HepG2 (cell line): ENCODE data around the gene GDPD5. TPM values are rescaled to one million over a fixed set of nuclear protein-coding genes. Genes with fewer than 3 reads are reported as not detected.

Experiments
- ATAC-seq: fragments of 200-7000 bp; cut with Tn5 transposase; 3 replicates; pipeline ENCODE4 v1.9.1; 2020; ENCODE audit warnings: mild to moderate bottlenecking, moderate library complexity
- BruUV-seq: library from RNA; stranded (reverse); fragments of 400-500 nt; replicated peaks from 2 replicates; lab custom pipeline; 2021; lab: Mats Ljungman, UMichigan
- CTCF ChIA-PET: fragments of 300-600 bp; formaldehyde crosslinking; extraction: SDS; loops from one replicate; lab custom pipeline; 2021; ENCODE audit warnings: low total read pairs, inconsistent platforms, low intra/inter-chr PET ratio; lab: Yijun Ruan, JAX
- POLR2A ChIA-PET: fragments of 350-600 bp; sonication (Branson Sonifier 250); formaldehyde crosslinking; loops from one replicate; lab custom pipeline; 2020; ENCODE audit warnings: antibody characterized with exemption, inconsistent platforms; lab: Yijun Ruan, JAX
- DNase-seq: peaks from one replicate; pipeline ENCODE4 v3.0.0-alpha.2; 2015; ENCODE audit warnings: low spot score
- FAIRE-seq: peaks from 3 replicates; lab custom pipeline; 2011; peaks lifted over from hg19 to GRCh38; lab: Jason Lieb, UNC
- H2AFZ ChIP-seq: one replicate; pipeline ENCODE4 v1.6.1; 2011; ENCODE audit warnings: low read length, inconsistent platforms
- H3K27ac ChIP-seq: fragments of 300-600 bp; 3 replicates; pipeline ENCODE4 v1.8.0; 2011; ENCODE audit warnings: mixed run types, mild to moderate bottlenecking, mixed read lengths, low read length, inconsistent platforms; ENCODE audit not compliant: insufficient read depth; ENCODE audit errors: extremely low read length
- H3K27me3 ChIP-seq, 2 experiments: fragments of 200-600 bp in 1 of 2; 2 replicates in 1 of 2; 3 replicates in 1 of 2; pipeline versions ENCODE4 v1.6.0 to v1.8.0; 2011; ENCODE audit warnings: low read length in 2 of 2, mild to moderate bottlenecking in 2 of 2, moderate library complexity in 2 of 2, inconsistent platforms in 1 of 2; ENCODE audit not compliant: insufficient read depth in 2 of 2, control insufficient read depth in 1 of 2
- H3K36me3 ChIP-seq, 2 experiments: fragments of 200-600 bp in 1 of 2; replicated peaks in 1 of 2; 2 replicates in 1 of 2; 3 replicates in 1 of 2; pipeline versions ENCODE4 v1.5.1 to v1.8.0; 2011; ENCODE audit warnings: low read length in 2 of 2, inconsistent platforms in 1 of 2; ENCODE audit not compliant: insufficient read depth in 2 of 2, control insufficient read depth in 1 of 2
- H3K4me1 ChIP-seq: 2 replicates; pipeline ENCODE4 v1.5.1; 2012; ENCODE audit warnings: low read length, inconsistent platforms; ENCODE audit not compliant: insufficient read depth
- H3K4me2 ChIP-seq: 2 replicates; pipeline ENCODE4 v1.6.0; 2011; ENCODE audit warnings: low read depth, low read length, inconsistent platforms
- H3K4me3 ChIP-seq, 3 experiments: fragments of 200-600 bp in 1 of 3; sonication (generic), shearing (Covaris generic) in 1 of 3; replicated peaks in 1 of 3; 2 replicates each; pipeline ENCODE4 v1.5.1; 2011 to 2016; ENCODE audit warnings: low read length in 3 of 3, inconsistent platforms in 2 of 3, low read depth in 2 of 3, mild to moderate bottlenecking in 2 of 3, control low read depth in 1 of 3, mixed read lengths in 1 of 3; ENCODE audit not compliant: insufficient read depth in 1 of 3
- H3K79me2 ChIP-seq: one replicate; pipeline ENCODE4 v1.6.1; 2011; ENCODE audit warnings: low read length, inconsistent platforms; ENCODE audit not compliant: insufficient read depth
- H3K9ac ChIP-seq: 2 replicates; pipeline ENCODE4 v1.6.0; 2011; ENCODE audit warnings: mild to moderate bottlenecking, low read depth, low read length, inconsistent platforms; ENCODE audit not compliant: insufficient read depth
- H3K9me3 ChIP-seq: 2 replicates; pipeline ENCODE4 v1.5.1; 2012; ENCODE audit warnings: mild to moderate bottlenecking, low read length
- H4K20me1 ChIP-seq: 2 replicates; pipeline ENCODE4 v1.6.0; 2011; ENCODE audit warnings: inconsistent platforms, mild to moderate bottlenecking, low read length, moderate library complexity; ENCODE audit not compliant: insufficient read depth
- AGO2 ChIP-seq: fragments of 200-400 bp; formaldehyde crosslinking; optimal IDR thresholded peaks from 2 replicates; pipeline ENCODE3; 2017; ENCODE audit warnings: mild to moderate bottlenecking, low read depth, low read length, moderate library complexity
- AHDC1 ChIP-seq: sonication (generic); formaldehyde crosslinking; IDR thresholded peaks from 2 replicates; pipeline ENCODE4 v1.5.1; 2020; ENCODE audit warnings: mild to moderate bottlenecking, missing genetic modification reagents, borderline replicate concordance
- AKAP8 ChIP-seq: sonication (generic); formaldehyde crosslinking; IDR thresholded peaks from 2 replicates; pipeline ENCODE4 v1.5.1; 2020; ENCODE audit warnings: mild to moderate bottlenecking, missing genetic modification reagents
- CENPT ChIP-seq: sonication (generic); formaldehyde crosslinking; IDR thresholded peaks from 2 replicates; pipeline ENCODE4 v1.8.0; 2022; ENCODE audit warnings: low read depth, mild to moderate bottlenecking, moderate library complexity, missing genetic modification reagents
- HOXA9 ChIP-seq: sonication (generic); formaldehyde crosslinking; IDR thresholded peaks from 2 replicates; pipeline ENCODE4 v1.8.1; 2022; ENCODE audit warnings: missing genetic modification reagents, mild to moderate bottlenecking, moderate library complexity, borderline replicate concordance
- KDM5B ChIP-seq: sonication (generic); formaldehyde crosslinking; IDR thresholded peaks from 2 replicates; pipeline ENCODE4 v1.4.0; 2020; ENCODE audit warnings: missing genetic modification reagents, mild to moderate bottlenecking, borderline replicate concordance
- MTA1 ChIP-seq: sonication (generic); formaldehyde crosslinking; IDR thresholded peaks from 2 replicates; pipeline ENCODE4 v1.4.0; 2020; ENCODE audit warnings: missing genetic modification reagents, mild to moderate bottlenecking, borderline replicate concordance
- RBFOX2 ChIP-seq: fragments of 200-400 bp; formaldehyde crosslinking; IDR thresholded peaks from 2 replicates; pipeline ENCODE4 v1.6.1; 2017; ENCODE audit warnings: low read depth, mild to moderate bottlenecking, low read length
- TIGD3 ChIP-seq: sonication (generic); formaldehyde crosslinking; IDR thresholded peaks from 2 replicates; pipeline ENCODE4 v1.5.1; 2020; ENCODE audit warnings: mild to moderate bottlenecking, missing genetic modification reagents, borderline replicate concordance
- ZBTB38 ChIP-seq: sonication (generic); formaldehyde crosslinking; IDR thresholded peaks from 2 replicates; pipeline ENCODE4 v1.5.1; 2020; ENCODE audit warnings: mild to moderate bottlenecking, missing genetic modification reagents
- ZC3H13 ChIP-seq: sonication (generic); formaldehyde crosslinking; IDR thresholded peaks from 2 replicates; pipeline ENCODE4 v1.8.1; 2023; ENCODE audit warnings: mild to moderate bottlenecking, missing genetic modification reagents, moderate library complexity
- ZNF253 ChIP-seq: sonication (generic); formaldehyde crosslinking; IDR thresholded peaks from 2 replicates; pipeline ENCODE4 v1.8.0; 2022; ENCODE audit warnings: mild to moderate bottlenecking, missing genetic modification reagents, borderline replicate concordance
- ZNF333 ChIP-seq: sonication (generic); formaldehyde crosslinking; IDR thresholded peaks from 2 replicates; pipeline ENCODE4 v1.4.0; 2020; ENCODE audit warnings: mild to moderate bottlenecking, missing genetic modification reagents, borderline replicate concordance
- WGBS: methylation state at CpG from one replicate; pipeline ENCODE4 v1.1.6; 2017; ENCODE audit warnings: low lambda C conversion rate; 5-methylcytosine and 5-hydroxymethylcytosine counted together
- in situ Hi-C: cut with HindIII; loops from 2 replicates; pipeline ENCODE4 v1.10.0; 2017; ENCODE audit warnings: low pct_unique_long_range_greater_than_20kb; ENCODE audit not compliant: extremely low pct_ligation_motif_present
- intact Hi-C: fragments of 100-400 bp; cut with micrococcal nuclease; formaldehyde crosslinking; loops from one replicate; pipeline ENCODE4 v1.10.0; 2022; ENCODE audit not compliant: unreplicated experiment
- polyA plus RNA-seq, 8 experiments: library from polyadenylated mRNA; depleted of rRNA in 3 of 8; stranded (reverse) in 7 of 8; unstranded in 1 of 8; fragments of >200 nt; fragmentation: Illumina TruSeq in 4 of 8; extraction: Trizol in 4 of 8; gene quantifications; 2 replicates each; pipeline versions ENCODE4 v1.2.1 to v1.2.3, GENCODE V29; 2011 to 2016; ENCODE audit warnings: low read depth in 4 of 8, missing spikeins in 1 of 8, mixed read lengths in 1 of 8; ENCODE audit not compliant: insufficient read depth in 1 of 8
- total RNA-seq, 5 experiments: library from RNA; depleted of rRNA; stranded (reverse); fragments of >200 nt; fragmentation: Illumina TruSeq; extraction: Trizol; gene quantifications; 2 replicates each; pipeline ENCODE4 v1.2.3, GENCODE V29; 2016; ENCODE audit warnings: low read depth in 1 of 5
- TF ChIP-seq, protein P1 (sequence below): sonication (generic); formaldehyde crosslinking; IDR thresholded peaks from 2 replicates; pipeline ENCODE4 v1.4.0; 2020; ENCODE audit warnings: low read depth, mild to moderate bottlenecking, missing genetic modification reagents

GDPD5 gene
- total and polyA plus RNA-seq, 2 of the 13 experiments (the other 11 are each of a cell fraction or from before 2014, with no cell fraction given) = 55.0 to 67.5 TPM

- in situ Hi-C loops = no loop called here
- Histone ChIP-seq H3K9me3 (no peaks in the 10 kb centered on the region), H3K27ac (peak overlapping the region; percentile 69), H4K20me1 (no peaks in the 10 kb centered on the region), H3K27me3 (no peaks in the 10 kb centered on the region; a peak in 1 of 5 replicates), H3K79me2 (peaks cover 34% of the 10 kb centered on the region), H3K36me3 (peaks cover 17 to 33% of the 10 kb centered on the region in 2 experiments), H2AFZ (no peak overlapping the region), H3K4me3 (peak overlapping the region; percentile 6 to 24 (median 19); a peak in 2 of 6 replicates), H3K4me2 (peak overlapping the region; percentile 90), H3K4me1 (peaks cover 40% of the 10 kb centered on the region), H3K9ac (0 out of 2 replicates have a peak overlapping the region, but pooled peaks have one; percentile 0)
- no TSS peak for BruUV-seq
- intact Hi-C loops = no loop called here
- ChIA-PET POLR2A (interaction anchor here (1.1 to 2.7 kb wide), 5 partner anchors 8 to 166 kb away, joined by 3 to 19 read pairs (median 5); no protein-coding TSS in a partner anchor), CTCF (interaction anchor here (1.3 kb wide), 1 partner anchor 19 kb away, joined by 3 read pairs; no protein-coding TSS in a partner anchor)
- FAIRE-seq (no peak), ATAC-seq (no peak), DNase-seq (no peak)
- 92% methylated on average over 34 of the region's 43 CpGs for WGBS
- TF ChIP-seq ZC3H13 (CRISPR knock-in tag) (0 out of 2 replicates have a peak, but pooled peaks have one; percentile 18), AKAP8 (CRISPR knock-in tag) (no peak; the same call in 1 of the 2 replicates), ZNF333 (CRISPR knock-in tag) (0 out of 2 replicates have a peak, but pooled peaks have one; percentile 18), AHDC1 (0 out of 2 replicates have a peak, but pooled peaks have one; percentile 23), RBFOX2 (peak; percentile 65), MTA1 (peak; percentile 28; the same call in 1 of the 2 replicates), HOXA9 (no peak), KDM5B (CRISPR knock-in tag) (no peak), ZNF253 (CRISPR knock-in tag) (0 out of 2 replicates have a peak, but pooled peaks have one; percentile 36), CENPT (0 out of 2 replicates have a peak, but pooled peaks have one; percentile 30), AGO2 (peak; percentile 75), ZBTB38 (CRISPR knock-in tag) (peak; percentile 57; the same call in 1 of the 2 replicates), TIGD3 (CRISPR knock-in tag) (no peak)
- TF ChIP-seq, protein P1, sequence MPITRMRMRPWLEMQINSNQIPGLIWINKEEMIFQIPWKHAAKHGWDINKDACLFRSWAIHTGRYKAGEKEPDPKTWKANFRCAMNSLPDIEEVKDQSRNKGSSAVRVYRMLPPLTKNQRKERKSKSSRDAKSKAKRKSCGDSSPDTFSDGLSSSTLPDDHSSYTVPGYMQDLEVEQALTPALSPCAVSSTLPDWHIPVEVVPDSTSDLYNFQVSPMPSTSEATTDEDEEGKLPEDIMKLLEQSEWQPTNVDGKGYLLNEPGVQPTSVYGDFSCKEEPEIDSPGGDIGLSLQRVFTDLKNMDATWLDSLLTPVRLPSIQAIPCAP (CRISPR knock-in tag) = no peak
Observed at GRCh38 chr11:75565916-75566762, 40.4 kb upstream of the GDPD5 start.
